Esophagus squamous epithelium (tissue), 4 donors: ENCODE results near the gene MDGA2.
"Not testable (repeated sequence)": the region's sequence is repeated elsewhere in the genome, so short reads cannot be mapped to it uniquely, and the experiment has no call there.

Experiments used
- CTCF ChIP-seq, 6 experiments: fragments of 450-650 bp in 4 of 6; fragments of 200-600 bp in 2 of 6; sonication (generic) in 2 of 6; IDR thresholded peaks; one replicate each; pipeline ENCODE4 v1.5.1; 2016 to 2019; ENCODE audit warnings: antibody characterized with exemption in 6 of 6, mild to moderate bottlenecking in 4 of 6, moderate library complexity in 4 of 6
- POLR2A ChIP-seq, 4 donors: fragments of 450-650 bp; IDR thresholded peaks; one replicate each; pipeline ENCODE4 v1.6.1; 2017; ENCODE audit warnings: antibody characterized with exemption in 4 of 4, mild to moderate bottlenecking in 4 of 4, moderate library complexity in 3 of 4

GRCh38 chr14:46915539-46915938 lies 759.9 kb downstream of the MDGA2 start:
- not testable (repeated sequence) for TF ChIP-seq POLR2A, CTCF (IDR thresholded peaks at IDR 0.05)
